Prostate gland (tissue), 2 donors: ENCODE data around the gene TEX55. TPM values are rescaled to one million over a fixed set of nuclear protein-coding genes. Genes with fewer than 3 reads are reported as not detected.
"Not testable (repeated sequence)": the region's sequence is repeated elsewhere in the genome, so short reads cannot be mapped to it uniquely, and the experiment has no call there.

Source experiments
- DNase-seq: peaks from one replicate; pipeline ENCODE4 v3.0.0-alpha.2; 2019; ENCODE audit warnings: low spot score
- H3K27ac ChIP-seq, 2 donors: fragments of 200-600 bp; sonication (generic); 2 replicates each; pipeline ENCODE4 v1.5.1; 2017 to 2019
- H3K27me3 ChIP-seq: fragments of 200-600 bp; sonication (generic); replicated peaks from 2 replicates; pipeline ENCODE4 v1.5.1; 2019; ENCODE audit not compliant: insufficient read depth
- H3K36me3 ChIP-seq, 2 donors: fragments of 200-600 bp; sonication (generic); 1 replicate in 1 of 2; 2 replicates in 1 of 2; pipeline versions ENCODE4 v1.5.1 to v1.8.1; 2017 to 2019
- H3K4me1 ChIP-seq: fragments of 200-600 bp; sonication (generic); replicated peaks from 2 replicates; pipeline ENCODE4 v1.5.1; 2019
- H3K4me3 ChIP-seq, 2 donors: fragments of 200-600 bp; sonication (generic); 2 replicates each; pipeline ENCODE4 v1.5.1; 2017 to 2019
- H3K9me3 ChIP-seq: fragments of 200-600 bp; sonication (generic); 2 replicates; pipeline ENCODE4 v1.5.1; 2017
- CTCF ChIP-seq, 4 experiments: fragments of 200-600 bp in 2 of 4; fragments of 450-650 bp in 2 of 4; sonication (generic) in 2 of 4; IDR thresholded peaks; 1 replicate in 3 of 4; 2 replicates in 1 of 4; pipeline ENCODE4 v1.5.1; 2016 to 2019; ENCODE audit warnings: antibody characterized with exemption in 4 of 4, mild to moderate bottlenecking in 2 of 4, moderate library complexity in 2 of 4
- POLR2A ChIP-seq: fragments of 450-650 bp; IDR thresholded peaks from one replicate; pipeline ENCODE4 v1.6.1; 2016; ENCODE audit warnings: antibody characterized with exemption, mild to moderate bottlenecking
- POLR2AphosphoS5 ChIP-seq: sonication (generic); formaldehyde crosslinking; IDR thresholded peaks from one replicate; pipeline ENCODE4 v1.6.1; 2017; ENCODE audit warnings: antibody characterized with exemption
- WGBS: methylation state at CpG from one replicate; pipeline ENCODE4 v1.1.5; 2018; 5-methylcytosine and 5-hydroxymethylcytosine counted together
- intact Hi-C: fragments of 100-400 bp; cut with DNase I; formaldehyde crosslinking; loops from one replicate; pipeline ENCODE4 v1.14.2; 2022
- total RNA-seq, 2 donors: library from RNA; depleted of rRNA; stranded (reverse); fragments of >200 nt; gene quantifications; one replicate each; pipeline ENCODE4 v1.1.0, GENCODE V29; 2016

The TEX55 gene
- total RNA-seq, 2 donors from 2014 or later: 6.6 TPM; not detected in 1

DNA sequence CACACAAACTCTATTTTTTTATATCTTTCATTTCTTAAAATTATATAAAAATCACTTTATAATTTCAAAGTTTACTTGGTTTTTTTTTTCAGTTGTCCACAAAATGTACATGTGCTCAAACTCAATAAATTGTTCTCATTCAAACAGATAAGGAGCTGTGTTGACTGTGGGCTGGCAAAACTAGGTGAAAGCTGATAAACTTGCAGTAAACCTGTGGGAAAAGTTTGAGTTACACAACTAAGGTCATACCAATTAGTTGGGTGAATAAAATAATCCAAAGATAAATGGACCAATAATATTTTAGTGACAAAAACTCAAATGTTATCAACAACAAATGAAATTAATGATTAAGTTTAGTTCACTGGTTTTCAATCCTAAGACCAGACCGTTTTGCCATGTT is 14.8 kb downstream of the TEX55 start:
- Histone ChIP-seq H3K27ac (no peak overlapping the region), H3K36me3 (no peaks in the 10 kb centered on the region), H3K4me3 (no peak overlapping the region), H3K4me1 (no peaks in the 10 kb centered on the region), H3K27me3 (no peaks in the 10 kb centered on the region), H3K9me3 (no peaks in the 10 kb centered on the region)
- no peak for DNase-seq
- TF ChIP-seq POLR2AphosphoS5: no peak
- TF ChIP-seq CTCF (IDR thresholded peaks at IDR 0.05): no peak
- no peak for TF ChIP-seq POLR2A
- intact Hi-C loops: no loop called here
- WGBS: 29% methylated on average over 1 of the region's 1 CpG

GRCh38 chr3:119161240-119161639 is 15.3 kb downstream of the TEX55 start:
- H3K9me3 ChIP-seq: no peaks in the 10 kb centered on the region
- intact Hi-C loops: no loop called here
- no peak overlapping the region for H3K4me3 ChIP-seq
- no peaks in the 10 kb centered on the region for H3K4me1 ChIP-seq
- DNase-seq: no peak
- no peaks in the 10 kb centered on the region for H3K27me3 ChIP-seq
- TF ChIP-seq POLR2A (no peak), CTCF (IDR thresholded peaks at IDR 0.05) (no peak)
- no peaks in the 10 kb centered on the region for H3K36me3 ChIP-seq
- no peak overlapping the region for H3K27ac ChIP-seq
- 53% methylated on average over 2 of the region's 2 CpGs for WGBS

DNA sequence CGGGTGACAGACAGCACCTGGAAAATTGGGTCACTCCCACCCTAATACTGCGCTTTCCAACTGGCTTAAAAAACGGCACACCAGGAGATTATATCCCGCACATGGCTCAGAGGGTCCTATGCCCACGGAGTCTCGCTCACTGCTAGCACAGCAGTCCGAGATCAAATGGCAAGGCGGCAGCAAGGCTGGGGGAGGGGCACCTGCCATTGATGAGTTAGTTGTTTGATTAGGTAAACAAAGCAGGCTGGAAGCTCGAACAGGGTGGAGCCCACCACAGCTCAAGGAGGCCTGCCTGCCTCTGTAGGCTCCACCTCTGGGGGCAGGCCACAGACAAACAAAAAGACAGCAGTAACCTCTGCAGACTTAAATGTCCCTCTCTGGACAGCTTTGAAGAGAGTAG is 18.8 kb downstream of the TEX55 start:
- H3K27me3 ChIP-seq, H3K9me3 ChIP-seq, DNase-seq, H3K27ac ChIP-seq, H3K4me3 ChIP-seq, H3K36me3 ChIP-seq, H3K4me1 ChIP-seq, intact Hi-C loops: not testable (repeated sequence)
- WGBS: 81% methylated on average over 9 of the region's 9 CpGs

GRCh38 chr3:119170821-119171220 is 24.9 kb downstream of the TEX55 start:
- no peaks in the 10 kb centered on the region for H3K36me3 ChIP-seq
- no peak for TF ChIP-seq POLR2A
- TF ChIP-seq POLR2AphosphoS5: no peak
- no peak for TF ChIP-seq CTCF (IDR thresholded peaks at IDR 0.05)
- no peak for DNase-seq
- H3K9me3 ChIP-seq: no peaks in the 10 kb centered on the region
- H3K27ac ChIP-seq: no peak overlapping the region
- intact Hi-C loops: no loop called here
- no peak overlapping the region for H3K4me3 ChIP-seq
- no peaks in the 10 kb centered on the region for H3K4me1 ChIP-seq
- 86% methylated on average over 3 of the region's 3 CpGs for WGBS
- H3K27me3 ChIP-seq: no peaks in the 10 kb centered on the region

- DNase-seq: no peak
- no peaks in the 10 kb centered on the region for H3K27me3 ChIP-seq
- no peak within 1 kb of the TSS for H3K27ac ChIP-seq
- H3K9me3 ChIP-seq: no peaks in the 10 kb centered on the region
- 50% methylated on average over 13 of the region's 13 CpGs for WGBS
- H3K4me1 ChIP-seq: no peaks in the 10 kb centered on the region
- no peak for TF ChIP-seq POLR2A
- no peak for TF ChIP-seq CTCF (IDR thresholded peaks at IDR 0.05)
- TF ChIP-seq POLR2AphosphoS5: no peak
- H3K4me3 ChIP-seq: no peak within 1 kb of the TSS
- no peaks in the 10 kb centered on the region for H3K36me3 ChIP-seq
- intact Hi-C loops: no loop called here
Observed at GRCh38 chr3:119173325-119173724, 27.4 kb downstream of the TEX55 start, which contains the start of gene UPK1B. Gene UPK1B (plus strand): TSS chr3:119173598. CDS start chr3:119186742, 13,144 bp downstream.
